SJCRH30 (cell line): ENCODE data around the gene PKIB. TPM values are rescaled to one million over a fixed set of nuclear protein-coding genes. Genes with fewer than 3 reads are reported as not detected.
"Not testable (repeated sequence)": the region's sequence is repeated elsewhere in the genome, so short reads cannot be mapped to it uniquely, and the experiment has no call there.

Experiments
- DNase-seq, 2 experiments: peaks; one replicate each; pipeline ENCODE4 v3.0.0-alpha.2; 2015 to 2020
- H3K27ac ChIP-seq: fragments of 250-450 bp; sonication (Bioruptor Pico); 2 replicates; pipeline ENCODE4 v1.5.1; 2020; ENCODE audit warnings: mild to moderate bottlenecking, moderate library complexity
- H3K27me3 ChIP-seq: fragments of 250-450 bp; sonication (Bioruptor Pico); 2 replicates; pipeline ENCODE4 v1.5.1; 2020; ENCODE audit warnings: mild to moderate bottlenecking, moderate library complexity
- H3K36me3 ChIP-seq: fragments of 250-450 bp; sonication (Bioruptor Pico); 2 replicates; pipeline ENCODE4 v1.5.1; 2020; ENCODE audit warnings: mild to moderate bottlenecking, moderate library complexity
- H3K4me1 ChIP-seq: fragments of 250-450 bp; sonication (Bioruptor Pico); 2 replicates; pipeline ENCODE4 v1.5.1; 2020; ENCODE audit warnings: mild to moderate bottlenecking, moderate library complexity
- H3K4me3 ChIP-seq: fragments of 250-450 bp; sonication (Bioruptor Pico); 2 replicates; pipeline ENCODE4 v1.5.1; 2020; ENCODE audit warnings: mild to moderate bottlenecking, moderate library complexity
- H3K9me3 ChIP-seq: fragments of 250-450 bp; sonication (Bioruptor Pico); replicated peaks from 2 replicates; pipeline ENCODE4 v1.5.1; 2020; ENCODE audit warnings: mild to moderate bottlenecking, moderate library complexity
- total RNA-seq: library from RNA; depleted of rRNA; stranded (reverse); fragments of >200 nt; shearing (Covaris generic); gene quantifications from 2 replicates; pipeline ENCODE4 v1.2.3, GENCODE V29; 2014

The PKIB gene
- total RNA-seq, 1 experiment from 2014 or later: 10.0 TPM

- Histone ChIP-seq H3K27ac (no peak overlapping the region), H3K36me3 (no peaks in the 10 kb centered on the region), H3K4me1 (peaks cover 18% of the 10 kb centered on the region), H3K4me3 (no peak overlapping the region), H3K27me3 (no peaks in the 10 kb centered on the region), H3K9me3 (peaks cover 4% of the 10 kb centered on the region)
- DNase-seq: no peak
Observed at GRCh38 chr6:122746688-122747087, 136.5 kb downstream of the PKIB start.

- peaks cover 21% of the 10 kb centered on the region for H3K4me1 ChIP-seq
- no peak overlapping the region for H3K27ac ChIP-seq
- no peaks in the 10 kb centered on the region for H3K27me3 ChIP-seq
- no peak overlapping the region for H3K4me3 ChIP-seq
- no peak for DNase-seq
- H3K9me3 ChIP-seq: peaks cover 4% of the 10 kb centered on the region
- H3K36me3 ChIP-seq: no peaks in the 10 kb centered on the region
Observed at GRCh38 chr6:122747573-122747972, 137.4 kb downstream of the PKIB start.

- H3K27me3 ChIP-seq, H3K4me3 ChIP-seq, H3K9me3 ChIP-seq, H3K36me3 ChIP-seq, DNase-seq: not testable (repeated sequence)
- Histone ChIP-seq H3K4me1 (peaks cover 21% of the 10 kb centered on the region), H3K27ac (peak overlapping the region; percentile 58)
Observed at GRCh38 chr6:122748945-122749344, 138.7 kb downstream of the PKIB start.

DNA sequence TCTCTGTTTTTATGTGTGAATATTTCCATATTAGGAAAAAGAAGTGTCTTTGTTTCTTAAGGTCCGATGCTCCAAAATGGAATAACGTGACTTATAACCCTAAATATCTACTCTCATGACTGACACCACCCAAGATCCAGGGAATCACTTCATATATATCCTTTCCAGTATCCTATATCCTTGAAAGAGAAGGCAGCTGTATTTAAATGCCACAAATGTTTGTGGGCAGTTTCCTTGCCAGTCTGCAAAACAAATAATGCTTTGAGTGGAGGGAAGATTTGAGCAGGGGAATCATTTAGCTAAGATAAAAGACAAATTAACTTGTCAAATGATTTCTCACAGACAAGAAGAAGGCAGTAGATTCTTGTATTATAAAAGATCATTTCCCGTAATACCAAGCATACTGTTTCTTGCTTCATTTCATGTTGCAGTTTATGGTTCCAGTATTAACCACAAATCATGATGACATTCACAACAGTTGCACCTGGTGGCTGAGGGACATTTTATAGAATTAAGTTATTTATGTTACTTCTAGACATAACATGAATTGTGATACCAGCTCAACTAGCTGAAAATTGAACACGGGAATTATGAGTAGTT lies 139.3 kb downstream of the PKIB start:
- no peaks in the 10 kb centered on the region for H3K36me3 ChIP-seq
- peaks cover 21% of the 10 kb centered on the region for H3K4me1 ChIP-seq
- peak overlapping the region; percentile 58 for H3K27ac ChIP-seq
- DNase-seq: peak; percentile 27 to 60
- no peaks in the 10 kb centered on the region for H3K27me3 ChIP-seq
- H3K9me3 ChIP-seq: peaks cover 4% of the 10 kb centered on the region
- H3K4me3 ChIP-seq: no peak overlapping the region

- Histone ChIP-seq H3K9me3 (peaks cover 4% of the 10 kb centered on the region), H3K4me1 (peaks cover 21% of the 10 kb centered on the region), H3K27ac (no peak overlapping the region), H3K27me3 (no peaks in the 10 kb centered on the region), H3K36me3 (no peaks in the 10 kb centered on the region), H3K4me3 (no peak overlapping the region)
- no peak for DNase-seq
Observed at GRCh38 chr6:122751326-122751725, 141.1 kb downstream of the PKIB start.

DNA sequence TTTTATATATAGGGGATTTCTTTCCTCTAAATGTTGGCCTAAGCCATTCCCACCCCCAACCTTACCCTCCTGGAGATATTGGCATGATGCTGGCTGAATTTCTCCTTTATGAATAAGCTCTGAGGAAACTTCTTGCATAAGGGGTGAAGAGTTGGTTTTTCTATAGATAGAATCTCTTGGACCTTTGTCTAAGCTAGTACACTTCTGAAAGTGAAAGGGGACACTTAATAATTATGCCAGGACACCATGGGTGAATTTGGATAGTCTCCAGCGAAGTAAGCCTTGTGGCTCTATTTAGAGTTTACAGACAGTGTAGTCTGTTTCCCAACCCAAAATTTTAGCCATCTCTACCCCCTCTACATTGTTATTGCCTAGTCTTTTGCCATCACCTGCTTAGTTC lies 142.3 kb downstream of the PKIB start:
- no peak overlapping the region for H3K4me3 ChIP-seq
- peaks cover 4% of the 10 kb centered on the region for H3K9me3 ChIP-seq
- DNase-seq: no peak
- H3K4me1 ChIP-seq: peaks cover 21% of the 10 kb centered on the region
- H3K27ac ChIP-seq: no peak overlapping the region
- H3K36me3 ChIP-seq: no peaks in the 10 kb centered on the region
- no peaks in the 10 kb centered on the region for H3K27me3 ChIP-seq

DNA sequence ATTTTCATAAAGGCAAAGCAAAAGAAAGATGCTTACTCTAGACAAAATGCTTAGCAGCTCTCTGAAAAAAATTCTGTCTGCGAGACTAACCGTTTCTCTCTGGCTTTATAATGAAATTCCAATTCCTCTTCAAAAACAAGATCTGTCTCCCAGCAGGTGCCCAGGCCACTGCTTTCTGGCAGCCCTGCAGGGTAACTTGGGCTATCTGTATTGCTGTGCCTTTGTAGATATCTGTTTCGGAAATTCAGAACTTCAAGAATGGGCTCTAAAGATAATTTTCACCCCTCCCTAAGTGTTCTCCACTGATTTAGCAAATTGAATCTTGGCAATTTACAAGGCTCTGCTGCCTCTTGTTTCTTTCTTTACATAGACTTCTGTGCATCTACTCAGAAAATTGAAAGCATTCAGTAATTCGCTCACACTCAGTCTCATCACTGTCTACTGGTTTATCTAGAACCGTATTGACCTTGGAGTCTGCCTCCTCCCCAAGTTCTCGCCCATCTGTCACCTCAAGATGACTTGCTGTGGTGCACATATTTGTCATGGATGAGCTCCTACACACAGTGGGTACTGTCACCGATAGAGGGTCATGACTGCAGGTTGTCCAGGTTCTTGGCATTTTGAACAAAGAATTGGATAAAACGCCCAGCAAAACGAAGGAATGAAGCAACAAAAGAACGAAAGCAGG lies 142.9 kb downstream of the PKIB start:
- no peak for DNase-seq
- Histone ChIP-seq H3K9me3 (peaks cover 4% of the 10 kb centered on the region), H3K27me3 (no peaks in the 10 kb centered on the region), H3K36me3 (no peaks in the 10 kb centered on the region), H3K4me1 (peaks cover 21% of the 10 kb centered on the region), H3K4me3 (no peak overlapping the region), H3K27ac (no peak overlapping the region)

DNA sequence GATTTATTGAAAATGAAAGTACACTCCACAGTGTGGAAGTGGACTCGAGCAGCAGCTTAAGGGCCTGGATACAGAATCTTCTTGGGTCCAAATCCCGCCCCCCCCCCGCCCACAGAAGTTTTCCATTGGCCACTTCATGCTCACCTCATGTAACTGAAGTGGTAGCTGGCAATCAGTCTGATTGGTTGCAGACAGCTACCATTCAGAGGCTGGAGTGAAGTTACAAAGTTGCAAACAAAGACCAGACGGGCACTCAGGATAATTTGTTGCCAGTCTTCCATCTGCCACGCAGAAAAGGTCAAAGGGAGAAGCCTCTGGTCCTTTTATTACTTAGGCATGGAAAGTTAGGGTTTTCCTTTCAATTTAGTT lies 143.5 kb downstream of the PKIB start:
- H3K27ac ChIP-seq: no peak overlapping the region
- H3K9me3 ChIP-seq: peaks cover 4% of the 10 kb centered on the region
- no peaks in the 10 kb centered on the region for H3K36me3 ChIP-seq
- no peak overlapping the region for H3K4me3 ChIP-seq
- peaks cover 21% of the 10 kb centered on the region for H3K4me1 ChIP-seq
- no peaks in the 10 kb centered on the region for H3K27me3 ChIP-seq
- no peak for DNase-seq

DNA sequence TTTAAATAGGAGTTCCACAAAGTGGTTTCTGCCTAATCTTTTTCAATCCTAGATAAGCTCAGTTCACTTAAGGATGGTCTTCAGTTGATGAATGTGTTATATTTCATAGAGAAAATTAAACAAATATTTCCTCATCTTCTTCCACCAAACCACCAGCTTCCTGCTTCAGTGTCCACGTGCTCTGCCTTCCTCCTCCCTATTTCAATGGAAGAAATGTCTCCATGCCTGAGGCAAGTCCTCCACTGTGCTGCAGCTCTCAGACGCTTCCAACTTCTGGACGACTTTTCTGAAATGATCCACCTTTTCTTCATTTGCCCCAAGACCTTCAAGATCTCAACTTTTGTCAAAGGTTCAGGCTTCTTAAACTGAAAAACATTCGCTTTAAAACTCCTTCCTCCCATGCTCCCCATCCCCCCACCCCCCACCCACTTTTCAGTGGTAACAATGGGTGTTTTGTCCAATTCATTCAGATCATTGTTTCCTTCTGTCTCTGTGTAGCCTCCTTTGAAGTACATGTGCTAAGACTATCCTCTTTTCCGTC lies 144.1 kb downstream of the PKIB start:
- no peak for DNase-seq
- Histone ChIP-seq H3K27ac (no peak overlapping the region), H3K27me3 (no peaks in the 10 kb centered on the region), H3K4me3 (no peak overlapping the region), H3K36me3 (no peaks in the 10 kb centered on the region), H3K4me1 (peaks cover 18% of the 10 kb centered on the region), H3K9me3 (no peaks in the 10 kb centered on the region; the same call in 1 of the 2 replicates)

DNA sequence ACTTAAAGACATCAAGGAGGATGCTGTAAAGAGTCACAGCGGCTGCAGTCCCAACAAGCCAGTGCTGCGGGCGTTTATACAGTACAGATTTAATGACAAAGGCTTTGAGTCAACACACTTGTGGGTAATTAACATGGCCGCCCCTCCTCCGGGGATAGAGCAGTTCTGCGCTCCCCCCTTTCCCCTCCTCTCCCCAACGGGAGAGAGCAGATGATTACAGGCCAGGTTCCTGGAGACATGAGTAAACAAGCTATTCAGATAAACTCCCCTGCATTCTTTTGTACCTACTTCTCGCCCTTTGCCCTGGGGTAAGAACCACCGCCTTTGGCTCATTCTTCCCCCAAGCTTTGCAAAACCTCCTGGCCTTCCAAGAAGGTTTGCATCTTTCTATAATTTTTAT lies 145.7 kb downstream of the PKIB start:
- DNase-seq: no peak
- H3K27ac ChIP-seq: no peak overlapping the region
- peaks cover 6% of the 10 kb centered on the region; the same call in 1 of the 2 replicates for H3K4me1 ChIP-seq
- no peaks in the 10 kb centered on the region for H3K27me3 ChIP-seq
- no peaks in the 10 kb centered on the region for H3K9me3 ChIP-seq
- no peak overlapping the region for H3K4me3 ChIP-seq
- H3K36me3 ChIP-seq: no peaks in the 10 kb centered on the region

- Histone ChIP-seq H3K9me3 (no peaks in the 10 kb centered on the region), H3K36me3 (no peaks in the 10 kb centered on the region), H3K27me3 (no peaks in the 10 kb centered on the region), H3K4me3 (no peak overlapping the region), H3K4me1 (no peaks in the 10 kb centered on the region), H3K27ac (no peak overlapping the region)
- no peak for DNase-seq
Observed at GRCh38 chr6:122758927-122759334, 148.7 kb downstream of the PKIB start.

- no peaks in the 10 kb centered on the region for H3K4me1 ChIP-seq
- DNase-seq: no peak
- no peaks in the 10 kb centered on the region for H3K27me3 ChIP-seq
- H3K9me3 ChIP-seq: no peaks in the 10 kb centered on the region
- no peaks in the 10 kb centered on the region for H3K36me3 ChIP-seq
- no peak overlapping the region for H3K4me3 ChIP-seq
- H3K27ac ChIP-seq: no peak overlapping the region
Observed at GRCh38 chr6:122760330-122760729, 150.1 kb downstream of the PKIB start.

GRCh38 chr6:122766256-122766655 lies 156.1 kb downstream of the PKIB start:
- no peak for DNase-seq
- H3K27ac ChIP-seq: no peak overlapping the region
- H3K27me3 ChIP-seq: no peaks in the 10 kb centered on the region
- peaks cover 6% of the 10 kb centered on the region; the same call in 1 of the 2 replicates for H3K4me1 ChIP-seq
- H3K4me3 ChIP-seq: no peak overlapping the region
- no peaks in the 10 kb centered on the region for H3K9me3 ChIP-seq
- H3K36me3 ChIP-seq: no peaks in the 10 kb centered on the region

GRCh38 chr6:122770835-122771601 lies 160.8 kb downstream of the PKIB start:
- Histone ChIP-seq H3K9me3 (no peaks in the 10 kb centered on the region), H3K27ac (no peak overlapping the region), H3K4me1 (peaks cover 2% of the 10 kb centered on the region; the same call in 1 of the 2 replicates), H3K4me3 (no peak overlapping the region), H3K27me3 (no peaks in the 10 kb centered on the region), H3K36me3 (no peaks in the 10 kb centered on the region)
- no peak for DNase-seq
